Measurements from ENCODE around the gene GRM8.

DNA sequence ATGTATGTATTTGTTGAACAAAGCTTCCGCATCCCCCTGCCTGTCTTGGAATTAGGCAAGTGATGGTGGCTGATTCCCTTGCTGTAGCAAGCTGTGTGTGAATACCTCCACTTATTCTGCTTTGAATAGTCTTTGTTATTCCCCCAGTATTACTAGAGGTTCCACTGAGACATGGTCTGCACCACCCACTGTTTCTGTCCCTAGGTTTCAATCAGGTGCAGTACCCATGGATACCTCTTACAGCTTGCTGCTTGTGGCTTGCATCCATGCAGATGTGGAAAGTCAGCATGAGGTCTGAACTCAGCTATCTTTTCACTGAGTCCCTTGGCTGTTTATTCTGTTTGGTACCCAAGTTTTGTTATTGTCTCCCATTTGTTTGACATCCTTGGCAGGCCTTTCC is 447.4 kb downstream of the GRM8 start:
- TF ChIP-seq, protein P1, sequence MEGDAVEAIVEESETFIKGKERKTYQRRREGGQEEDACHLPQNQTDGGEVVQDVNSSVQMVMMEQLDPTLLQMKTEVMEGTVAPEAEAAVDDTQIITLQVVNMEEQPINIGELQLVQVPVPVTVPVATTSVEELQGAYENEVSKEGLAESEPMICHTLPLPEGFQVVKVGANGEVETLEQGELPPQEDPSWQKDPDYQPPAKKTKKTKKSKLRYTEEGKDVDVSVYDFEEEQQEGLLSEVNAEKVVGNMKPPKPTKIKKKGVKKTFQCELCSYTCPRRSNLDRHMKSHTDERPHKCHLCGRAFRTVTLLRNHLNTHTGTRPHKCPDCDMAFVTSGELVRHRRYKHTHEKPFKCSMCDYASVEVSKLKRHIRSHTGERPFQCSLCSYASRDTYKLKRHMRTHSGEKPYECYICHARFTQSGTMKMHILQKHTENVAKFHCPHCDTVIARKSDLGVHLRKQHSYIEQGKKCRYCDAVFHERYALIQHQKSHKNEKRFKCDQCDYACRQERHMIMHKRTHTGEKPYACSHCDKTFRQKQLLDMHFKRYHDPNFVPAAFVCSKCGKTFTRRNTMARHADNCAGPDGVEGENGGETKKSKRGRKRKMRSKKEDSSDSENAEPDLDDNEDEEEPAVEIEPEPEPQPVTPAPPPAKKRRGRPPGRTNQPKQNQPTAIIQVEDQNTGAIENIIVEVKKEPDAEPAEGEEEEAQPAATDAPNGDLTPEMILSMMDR (IDR thresholded peaks at IDR 0.05; ENCODE audit: low read length), result no peak
- no peak for TF ChIP-seq EZH2 (optimal IDR thresholded peaks at IDR 0.05; ENCODE audit: low read depth, low read length)
- TF ChIP-seq EZH2phosphoT487 (IDR thresholded peaks at IDR 0.05; ENCODE audit: low read length), result no peak
